ENCODE measurements around the gene AZIN2.

DNA sequence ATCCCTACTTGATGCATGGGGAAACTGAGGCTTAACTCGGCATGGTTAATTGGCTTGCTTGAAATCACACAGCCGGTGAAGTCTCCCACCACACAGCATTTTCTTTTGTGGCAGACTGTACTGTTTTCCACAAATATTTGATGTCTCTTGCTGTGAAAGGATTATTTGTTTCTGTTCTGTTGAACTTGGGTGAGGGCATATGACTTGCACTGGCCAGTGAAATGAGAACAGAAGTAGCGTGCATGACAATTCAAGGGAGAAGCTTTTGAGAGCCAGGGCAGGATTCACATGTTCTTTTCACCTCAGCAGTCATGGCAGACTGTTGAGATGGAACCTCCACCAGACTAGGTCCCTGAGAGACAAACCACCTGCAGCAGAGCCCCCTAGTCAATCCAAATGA is 32.5 kb upstream of the AZIN2 start:
- TF ChIP-seq EZH2phosphoT487 (IDR thresholded peaks at IDR 0.05; ENCODE audit: insufficient read depth, low read depth): no peak
- TF ChIP-seq EZH2 (IDR thresholded peaks at IDR 0.05; ENCODE audit: insufficient read depth, poor library complexity, severe bottlenecking): no peak
